ENCODE measurements around the gene GNA12. TPM values are rescaled to one million over a fixed set of nuclear protein-coding genes. Genes with fewer than 3 reads are reported as not detected.

GNA12 gene
- total RNA-seq, 4 donors from 2014 or later, result 22.5 to 63.2 (median 35.1) TPM

DNA sequence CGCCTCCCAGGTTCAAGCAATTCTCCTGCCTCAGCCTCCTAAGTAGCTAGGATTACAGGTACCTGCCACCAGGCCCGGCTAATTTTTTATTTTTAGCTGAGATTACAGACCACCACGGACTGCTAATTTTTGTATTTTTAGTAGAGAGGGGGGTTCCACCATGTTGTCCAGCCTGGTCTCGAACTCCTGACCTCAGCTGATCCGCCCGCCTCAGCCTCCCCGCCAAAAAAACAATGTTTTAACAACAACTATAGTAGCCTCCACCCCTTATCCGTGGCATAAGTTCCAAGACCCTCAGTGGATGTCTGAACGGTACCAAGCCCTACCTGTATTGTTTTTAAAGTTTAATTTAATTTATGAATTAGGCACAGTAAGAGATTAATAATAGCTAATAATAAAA lies 48.2 kb downstream of the GNA12 start:
- TF ChIP-seq, protein P1, sequence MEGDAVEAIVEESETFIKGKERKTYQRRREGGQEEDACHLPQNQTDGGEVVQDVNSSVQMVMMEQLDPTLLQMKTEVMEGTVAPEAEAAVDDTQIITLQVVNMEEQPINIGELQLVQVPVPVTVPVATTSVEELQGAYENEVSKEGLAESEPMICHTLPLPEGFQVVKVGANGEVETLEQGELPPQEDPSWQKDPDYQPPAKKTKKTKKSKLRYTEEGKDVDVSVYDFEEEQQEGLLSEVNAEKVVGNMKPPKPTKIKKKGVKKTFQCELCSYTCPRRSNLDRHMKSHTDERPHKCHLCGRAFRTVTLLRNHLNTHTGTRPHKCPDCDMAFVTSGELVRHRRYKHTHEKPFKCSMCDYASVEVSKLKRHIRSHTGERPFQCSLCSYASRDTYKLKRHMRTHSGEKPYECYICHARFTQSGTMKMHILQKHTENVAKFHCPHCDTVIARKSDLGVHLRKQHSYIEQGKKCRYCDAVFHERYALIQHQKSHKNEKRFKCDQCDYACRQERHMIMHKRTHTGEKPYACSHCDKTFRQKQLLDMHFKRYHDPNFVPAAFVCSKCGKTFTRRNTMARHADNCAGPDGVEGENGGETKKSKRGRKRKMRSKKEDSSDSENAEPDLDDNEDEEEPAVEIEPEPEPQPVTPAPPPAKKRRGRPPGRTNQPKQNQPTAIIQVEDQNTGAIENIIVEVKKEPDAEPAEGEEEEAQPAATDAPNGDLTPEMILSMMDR (IDR thresholded peaks at IDR 0.05), result no peak
- TF ChIP-seq EP300 (IDR thresholded peaks at IDR 0.05), result no peak
- TF ChIP-seq POLR2AphosphoS5 (IDR thresholded peaks at IDR 0.05), result no peak
- TF ChIP-seq POLR2A (IDR thresholded peaks at IDR 0.05), result no peak
- H3K4me3 ChIP-seq, result no peak overlapping the region
- H3K36me3 ChIP-seq, result peaks cover 0 to 40% of the 10 kb centered on the region in 2 donors
- ATAC-seq, result no peak
- 79 to 88% methylated on average over 8 to 9 of the region's 9 CpGs for WGBS, 2 donors (ENCODE audit: low coverage in 1 of 2)
- H3K4me1 ChIP-seq, result peaks cover 0 to 19% (median 3%) of the 10 kb centered on the region in 3 donors
- H3K27me3 ChIP-seq, result no peaks in the 10 kb centered on the region
- no peaks in the 10 kb centered on the region for H3K9me3 ChIP-seq
- peak overlapping the region in 3 of 4 donors; percentile 56 to 73 (median 69) for H3K27ac ChIP-seq

DNA sequence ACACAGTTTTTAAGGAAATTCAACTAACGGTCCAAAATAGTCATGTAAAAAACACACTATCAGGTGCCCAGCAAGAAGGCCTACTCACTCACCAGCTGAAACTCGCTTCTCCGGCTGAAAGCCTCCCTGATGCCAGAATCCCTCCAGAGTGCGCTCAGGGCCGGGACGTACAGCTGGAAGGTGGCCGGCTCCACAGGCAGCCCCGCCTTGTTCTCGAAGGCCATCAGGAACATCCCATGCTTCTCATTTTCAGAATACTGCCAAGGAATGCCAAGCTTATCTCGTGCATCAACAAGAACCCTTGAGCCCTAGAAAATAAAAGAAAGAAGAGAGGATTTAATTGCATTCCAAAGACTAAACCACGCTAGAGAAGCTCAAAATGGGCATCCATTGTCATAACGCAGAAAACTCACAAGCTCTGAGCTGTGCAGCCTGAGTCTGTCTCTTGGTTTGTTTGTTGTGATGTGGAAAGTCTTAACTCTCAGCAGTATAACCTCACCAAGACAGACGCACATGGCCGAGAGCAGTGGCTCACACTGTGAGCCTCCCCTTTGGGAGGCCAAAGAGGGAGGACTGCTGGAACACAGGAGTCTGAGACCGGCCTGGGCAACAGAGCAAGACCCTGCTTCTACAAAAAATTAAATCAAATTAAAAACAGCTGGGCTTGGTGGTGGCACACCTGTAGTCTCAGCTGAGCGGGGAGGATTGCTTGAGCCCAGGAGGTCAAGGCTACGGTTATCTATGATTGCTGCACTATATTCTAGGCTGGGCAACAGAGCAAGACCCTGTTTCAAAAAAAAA lies 49.1 kb downstream of the GNA12 start:
- no peaks in the 10 kb centered on the region for H3K27me3 ChIP-seq
- H3K9me3 ChIP-seq, result no peaks in the 10 kb centered on the region
- TF ChIP-seq, protein P1 (IDR thresholded peaks at IDR 0.05), result no peak
- TF ChIP-seq EP300 (IDR thresholded peaks at IDR 0.05) (no peak), POLR2AphosphoS5 (IDR thresholded peaks at IDR 0.05) (no peak), POLR2A (IDR thresholded peaks at IDR 0.05) (no peak)
- peaks cover 0 to 17% (median 3%) of the 10 kb centered on the region in 3 donors for H3K4me1 ChIP-seq
- WGBS, 2 donors (ENCODE audit: low coverage in 1 of 2), result 96% methylated on average over 10 to 12 of the region's 17 CpGs
- peaks cover 0 to 40% of the 10 kb centered on the region in 2 donors for H3K36me3 ChIP-seq
- H3K27ac ChIP-seq, result no peak overlapping the region
- no peak for ATAC-seq
- H3K4me3 ChIP-seq, result no peak overlapping the region

DNA sequence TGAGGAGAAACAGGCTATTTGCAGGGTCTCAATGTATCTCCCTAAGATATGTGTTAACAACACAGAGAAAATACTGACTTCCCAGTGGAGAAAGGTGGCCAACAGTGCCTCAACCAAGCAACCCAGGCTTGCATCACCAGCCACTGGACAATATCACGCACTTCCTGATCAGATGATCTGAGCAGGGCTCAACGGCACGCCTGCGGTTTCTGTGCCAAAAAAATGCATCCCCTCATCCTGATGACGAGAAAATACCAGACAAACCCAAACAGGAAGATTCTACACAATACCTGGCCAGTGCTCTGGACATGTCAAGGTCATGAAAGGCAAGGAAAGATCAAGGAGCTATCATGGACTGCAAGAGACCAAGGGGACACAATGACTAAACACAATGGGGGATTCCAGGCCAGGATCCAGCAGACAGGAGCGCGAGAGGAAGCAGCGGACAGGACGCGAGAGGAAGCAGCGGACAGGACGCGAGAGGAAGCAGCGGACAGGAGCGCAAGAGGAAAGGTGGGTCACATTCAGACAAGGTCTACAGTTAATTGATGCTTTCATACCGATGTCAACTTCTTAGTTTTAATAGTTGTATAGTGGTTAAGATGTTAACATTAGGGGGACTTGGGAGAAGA lies 51.1 kb downstream of the GNA12 start:
- no peak for ATAC-seq
- Histone ChIP-seq H3K9me3 (no peaks in the 10 kb centered on the region), H3K36me3 (peaks cover 0 to 50% of the 10 kb centered on the region in 2 donors), H3K4me3 (no peak overlapping the region), H3K27ac (no peak overlapping the region), H3K4me1 (peaks cover 0 to 17% (median 3%) of the 10 kb centered on the region in 3 donors), H3K27me3 (no peaks in the 10 kb centered on the region)
- TF ChIP-seq POLR2A (IDR thresholded peaks at IDR 0.05) (no peak), POLR2AphosphoS5 (IDR thresholded peaks at IDR 0.05) (no peak), EP300 (IDR thresholded peaks at IDR 0.05) (no peak)
- TF ChIP-seq, protein P1 (IDR thresholded peaks at IDR 0.05), result no peak
- WGBS, 2 donors (ENCODE audit: low coverage in 1 of 2), result 77 to 94% methylated on average over 14 to 16 of the region's 16 CpGs

DNA sequence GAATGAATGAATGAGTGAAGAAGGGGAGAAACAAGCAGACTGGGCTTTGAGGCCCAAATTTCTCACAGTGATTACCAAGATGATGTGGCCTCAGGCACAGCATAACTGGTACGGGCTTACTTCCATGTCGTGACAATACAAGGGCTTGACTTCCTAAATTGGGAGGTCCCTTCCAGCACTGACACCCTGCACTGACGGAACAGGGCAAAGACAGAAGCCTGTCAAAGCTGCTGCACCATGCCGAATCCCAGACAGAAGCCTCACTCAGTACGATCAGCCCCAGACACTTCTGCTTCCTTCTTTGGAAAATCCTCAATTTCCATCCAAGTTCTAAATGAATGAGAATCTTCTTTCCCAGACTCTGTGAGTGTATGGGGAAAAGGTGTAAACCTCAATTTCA lies 51.9 kb downstream of the GNA12 start:
- Histone ChIP-seq H3K36me3 (peaks cover 0 to 57% of the 10 kb centered on the region in 2 donors), H3K27me3 (no peaks in the 10 kb centered on the region), H3K4me3 (no peak overlapping the region), H3K9me3 (no peaks in the 10 kb centered on the region), H3K4me1 (peaks cover 0 to 16% (median 3%) of the 10 kb centered on the region in 3 donors), H3K27ac (no peak overlapping the region)
- no peak for TF ChIP-seq EP300 (IDR thresholded peaks at IDR 0.05)
- TF ChIP-seq POLR2A (IDR thresholded peaks at IDR 0.05), result no peak
- no peak for TF ChIP-seq POLR2AphosphoS5 (IDR thresholded peaks at IDR 0.05)
- TF ChIP-seq, protein P1 (IDR thresholded peaks at IDR 0.05), result no peak
- WGBS, 2 donors (ENCODE audit: low coverage in 1 of 2), result 90 to 100% methylated on average over 2 to 5 of the region's 5 CpGs
- ATAC-seq, result no peak

All from gastroesophageal sphincter (tissue), 4 donors.